Hematopoietic multipotent progenitor cell treated with erythropoietin and hydrocortisone succinate and interleukin-3 and kit ligand, for 6 days (in vitro differentiated cells): ENCODE results near the gene AKT3.

Experiments
- DNase-seq: peaks from one replicate; pipeline ENCODE4 v3.0.0-alpha.2; 2015

The AKT3 gene

DNA sequence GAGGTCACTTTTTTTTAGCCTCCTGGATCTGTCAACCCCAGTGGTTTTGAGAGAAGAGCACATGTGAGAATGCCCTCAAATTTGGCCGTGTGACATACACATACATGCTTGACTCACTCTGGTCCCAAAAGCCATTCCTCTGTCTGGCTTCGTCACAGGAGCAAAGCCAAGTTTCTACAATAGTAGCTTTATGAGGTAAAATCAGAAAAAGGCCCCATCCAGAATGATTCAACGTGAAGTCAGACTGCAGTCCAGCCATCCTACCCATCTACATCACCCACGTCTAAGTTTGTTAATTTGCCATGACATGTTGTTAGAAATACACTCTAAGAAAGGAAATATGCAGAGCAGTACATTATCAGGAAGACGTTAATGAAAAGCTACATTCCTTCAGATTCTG is 349.0 kb downstream of the AKT3 start:
- no peak for DNase-seq

DNA sequence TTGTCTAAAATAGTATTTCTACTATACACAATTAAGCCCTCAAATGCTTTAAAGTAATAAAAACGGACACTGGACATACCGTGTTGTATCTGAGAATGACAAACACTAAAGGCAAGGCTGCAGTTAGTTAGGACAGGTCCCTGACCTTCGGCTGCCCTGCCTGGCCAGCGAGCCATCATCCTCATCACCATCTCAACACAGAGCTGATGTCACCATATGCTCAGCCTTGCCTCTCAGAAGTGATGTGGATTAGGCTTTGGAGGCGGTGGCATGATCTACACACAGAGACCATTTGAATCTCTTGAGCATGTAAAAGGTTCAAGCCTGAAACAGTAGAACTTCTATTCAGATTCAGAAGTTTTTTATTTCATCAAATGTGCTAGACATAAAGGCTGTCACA is 349.5 kb downstream of the AKT3 start:
- DNase-seq = no peak

DNA sequence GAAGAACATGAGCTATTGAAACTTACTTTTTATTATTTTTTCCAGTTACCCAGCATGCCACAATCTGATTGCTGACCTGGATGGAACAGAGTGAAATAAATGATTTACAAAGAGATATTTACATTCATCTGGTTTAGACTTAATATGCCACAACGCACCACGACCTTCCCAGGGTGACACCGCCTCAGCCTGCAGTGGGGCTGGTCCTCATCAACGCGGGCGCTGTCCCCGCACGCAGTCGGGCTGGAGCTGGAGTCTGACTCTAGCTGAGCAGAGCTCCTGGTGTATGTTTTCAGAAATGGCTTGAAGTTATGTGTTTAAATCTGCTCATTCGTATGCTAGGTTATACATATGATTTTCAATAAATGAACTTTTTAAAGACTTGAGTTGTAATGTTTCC is 350.3 kb downstream of the AKT3 start:
- DNase-seq = no peak

DNA sequence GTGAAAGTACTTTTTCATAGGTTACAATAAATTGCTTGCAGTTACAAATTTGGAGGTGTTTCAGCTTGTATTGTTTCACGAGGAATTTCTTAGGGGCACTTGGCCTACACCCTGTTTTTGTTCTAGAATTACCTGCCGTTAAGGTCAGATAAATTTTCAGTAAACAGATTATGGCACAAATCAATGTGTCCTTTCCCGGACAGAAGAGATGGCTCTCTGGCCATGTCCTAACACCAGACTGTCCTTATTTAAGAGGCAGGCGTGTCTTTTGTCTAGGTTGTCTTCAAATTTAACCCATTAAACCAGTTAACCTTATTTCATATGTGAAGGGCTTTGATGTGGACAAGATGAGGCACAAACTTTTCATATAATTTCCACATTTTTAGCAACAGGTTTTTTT is 350.8 kb downstream of the AKT3 start:
- DNase-seq = no peak

DNA sequence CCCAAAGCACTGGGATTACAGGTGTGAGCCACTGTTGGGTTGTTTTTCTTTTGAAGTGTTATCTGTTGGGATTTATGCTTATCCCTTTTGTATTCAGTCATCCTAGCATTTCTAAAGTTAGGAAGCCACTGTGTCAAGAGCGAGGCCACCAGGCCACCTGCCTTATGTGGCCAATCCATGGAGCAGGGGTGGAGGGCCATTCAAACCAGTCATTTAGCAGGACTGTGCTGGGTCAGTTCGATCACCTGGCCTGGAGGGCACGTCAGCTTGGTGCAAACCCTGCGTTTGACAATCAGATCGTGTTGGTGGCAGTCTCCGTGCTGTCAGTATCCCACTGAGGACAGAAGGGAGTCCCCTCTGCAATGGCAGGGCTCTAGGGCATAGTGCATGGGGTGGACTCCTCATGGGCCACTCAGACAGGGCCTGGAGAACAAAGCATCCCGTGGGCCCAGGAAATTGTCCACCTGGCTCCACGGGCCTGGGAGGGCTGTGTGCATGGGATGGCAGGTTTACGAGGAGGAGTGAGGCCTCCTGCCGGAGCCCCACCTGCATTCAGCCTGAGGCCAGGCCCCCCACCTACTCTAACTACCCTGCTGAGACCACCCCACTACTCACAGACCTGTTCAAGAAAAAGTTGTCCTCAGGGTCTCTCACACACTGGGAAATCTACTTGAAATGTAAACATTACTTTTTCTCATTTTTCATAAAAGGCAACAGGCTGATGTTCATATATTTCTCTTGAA is 351.9 kb downstream of the AKT3 start:
- DNase-seq = no peak

DNA sequence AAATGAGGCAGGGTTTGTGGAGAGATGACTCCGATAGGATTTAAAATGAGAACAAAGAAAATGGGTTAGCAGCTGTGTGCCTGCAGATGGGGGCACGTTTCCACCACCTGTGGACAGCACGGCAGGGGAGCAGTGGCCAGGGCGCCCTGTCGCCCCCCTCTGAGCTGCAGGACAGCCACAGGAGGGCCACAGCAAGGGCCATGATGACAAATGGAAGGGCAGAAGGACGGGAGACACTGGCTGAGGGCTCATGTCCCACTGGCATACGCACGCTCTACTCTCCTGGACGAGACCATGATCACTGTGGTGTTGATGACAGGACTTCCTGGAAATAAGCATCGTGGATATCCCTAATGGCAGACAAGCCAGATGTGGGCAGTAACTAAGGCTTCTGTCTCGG is 353.2 kb downstream of the AKT3 start:
- DNase-seq = no peak

DNA sequence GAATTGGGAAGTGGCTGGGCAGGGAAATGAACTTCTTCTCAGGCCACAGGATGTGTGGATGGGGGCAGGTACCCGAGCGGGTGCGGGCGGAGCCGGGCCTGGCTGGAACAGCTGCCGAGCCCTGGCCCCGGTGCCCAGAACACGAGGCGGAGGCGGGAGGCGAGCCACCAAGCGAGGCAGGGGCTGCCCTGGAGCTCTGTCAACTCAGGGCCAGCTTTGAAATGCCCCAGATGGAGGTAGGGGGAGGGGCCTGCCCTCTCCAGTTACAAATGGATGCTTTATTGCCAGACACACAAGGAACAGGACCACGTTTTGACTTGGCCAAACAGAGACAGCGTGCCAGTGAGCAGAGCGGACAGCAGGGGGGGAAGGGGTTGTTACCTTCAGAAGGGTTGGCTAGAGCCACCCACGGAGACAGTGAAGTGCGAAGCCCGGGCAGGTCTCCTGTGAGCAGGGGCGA is 353.8 kb downstream of the AKT3 start:
- DNase-seq = no peak

DNA sequence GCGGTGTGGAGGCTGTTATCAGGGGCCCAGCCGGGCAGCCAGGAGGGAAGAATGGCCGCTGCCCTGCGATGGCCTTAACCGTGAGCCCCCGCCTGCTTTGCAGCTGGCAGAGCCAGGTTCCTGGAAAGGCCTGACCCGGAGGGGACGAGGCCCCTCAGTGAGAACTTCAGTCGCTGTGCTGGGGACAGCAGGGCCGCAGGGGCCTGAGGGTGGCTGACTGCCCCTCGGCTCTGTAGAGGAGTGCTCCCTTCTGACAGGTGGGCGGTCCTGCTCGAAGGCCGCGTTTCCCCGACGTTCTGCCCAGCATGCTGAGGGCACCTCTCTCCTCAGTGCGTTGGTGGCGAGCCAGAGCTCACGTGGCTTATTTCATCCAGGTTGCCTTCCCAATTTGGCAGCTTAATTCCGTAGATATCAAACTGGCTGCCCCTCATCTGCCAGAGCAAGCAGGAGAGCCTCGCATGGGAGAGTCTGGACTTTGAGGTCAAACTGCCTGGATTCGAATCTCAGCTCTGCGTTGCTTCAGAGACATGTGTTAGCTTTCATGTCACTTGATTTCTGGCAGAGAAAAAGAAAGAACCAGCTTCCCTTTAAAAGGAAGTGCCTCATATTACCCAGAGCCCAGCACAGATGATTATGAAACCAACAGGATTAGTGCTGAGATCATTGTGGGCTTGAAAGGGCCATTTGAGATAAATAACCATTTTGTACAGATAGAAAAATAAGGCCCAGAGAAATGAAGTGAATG is 354.4 kb downstream of the AKT3 start:
- DNase-seq = peak; percentile 76

DNA sequence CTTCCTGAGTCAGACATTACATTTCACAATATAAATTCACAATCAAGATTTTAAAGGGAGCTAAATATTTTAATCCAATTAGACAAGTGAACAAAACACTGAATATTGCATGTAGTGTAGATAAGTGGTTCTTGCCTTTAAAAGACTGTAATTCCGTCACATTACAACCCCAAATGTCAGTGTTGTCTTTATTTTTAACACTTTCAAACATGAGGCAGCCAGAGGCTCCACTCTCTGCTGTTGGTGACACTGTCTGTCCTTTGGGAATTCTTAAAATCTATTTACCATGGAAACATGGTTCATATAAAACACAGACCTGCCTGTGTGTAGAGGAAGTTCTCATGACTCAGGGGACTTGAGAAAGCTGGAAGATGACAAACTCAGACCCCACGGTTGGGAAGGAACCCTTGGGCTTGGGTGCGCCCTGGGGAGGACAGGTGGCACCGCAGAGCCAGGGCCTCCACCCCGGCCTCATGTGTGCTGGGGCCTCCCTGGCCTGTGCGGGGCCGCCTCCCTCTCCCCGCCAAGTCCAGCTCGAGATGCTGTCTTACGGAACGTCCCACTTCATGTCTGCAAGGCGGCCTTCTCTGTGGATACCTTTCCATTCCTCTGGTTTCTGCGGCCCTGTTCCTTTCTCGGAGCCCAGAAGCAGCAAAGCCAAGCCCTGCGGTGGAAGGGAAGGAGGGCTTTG is 355.2 kb downstream of the AKT3 start:
- DNase-seq = no peak

DNA sequence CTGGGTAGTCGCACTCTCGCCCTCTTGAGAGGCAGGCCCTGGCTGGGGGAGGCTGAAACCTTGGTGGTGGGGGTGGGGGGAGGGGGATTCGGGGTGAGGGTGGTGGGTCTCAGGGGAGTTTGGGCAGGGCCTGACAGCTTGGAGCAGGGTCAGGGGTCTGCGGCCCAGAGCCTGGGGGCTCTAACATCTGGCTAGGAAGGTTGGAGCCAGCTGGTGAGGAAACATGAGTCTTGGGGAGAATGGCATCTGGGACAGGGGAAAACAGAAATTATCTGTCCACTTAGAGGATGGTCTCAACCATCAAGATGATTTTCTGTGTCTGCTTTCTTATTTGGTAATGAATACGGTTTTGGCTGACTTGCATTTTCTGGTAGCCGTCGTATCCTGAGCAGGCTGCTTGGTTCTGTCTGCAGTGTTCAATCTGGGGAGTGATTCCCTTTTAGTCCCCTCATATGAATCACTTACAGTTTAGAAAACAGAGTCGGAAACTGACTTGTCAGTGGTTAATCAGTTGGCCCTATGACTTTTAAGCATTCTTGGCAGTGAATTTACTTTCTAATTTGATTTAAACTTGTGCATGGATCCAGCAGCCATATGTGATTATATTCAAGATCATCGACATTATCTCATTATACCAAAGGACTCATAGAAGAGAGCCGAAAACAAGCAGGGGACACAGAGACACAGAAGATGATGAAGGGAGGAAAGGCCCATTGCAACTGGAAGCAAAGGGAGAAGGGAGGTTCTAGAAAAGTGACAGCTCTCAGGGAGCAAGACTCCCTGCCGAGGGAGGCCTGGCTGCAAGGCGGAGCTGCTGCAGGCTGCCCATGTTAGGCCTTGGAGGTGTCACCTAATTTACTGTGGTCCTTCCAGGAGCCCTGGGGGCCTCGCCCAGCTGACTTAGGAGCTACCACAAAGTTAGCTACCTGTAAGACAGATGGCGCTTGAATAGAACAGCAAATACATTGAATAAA is 356.6 kb downstream of the AKT3 start:
- no peak for DNase-seq

DNA sequence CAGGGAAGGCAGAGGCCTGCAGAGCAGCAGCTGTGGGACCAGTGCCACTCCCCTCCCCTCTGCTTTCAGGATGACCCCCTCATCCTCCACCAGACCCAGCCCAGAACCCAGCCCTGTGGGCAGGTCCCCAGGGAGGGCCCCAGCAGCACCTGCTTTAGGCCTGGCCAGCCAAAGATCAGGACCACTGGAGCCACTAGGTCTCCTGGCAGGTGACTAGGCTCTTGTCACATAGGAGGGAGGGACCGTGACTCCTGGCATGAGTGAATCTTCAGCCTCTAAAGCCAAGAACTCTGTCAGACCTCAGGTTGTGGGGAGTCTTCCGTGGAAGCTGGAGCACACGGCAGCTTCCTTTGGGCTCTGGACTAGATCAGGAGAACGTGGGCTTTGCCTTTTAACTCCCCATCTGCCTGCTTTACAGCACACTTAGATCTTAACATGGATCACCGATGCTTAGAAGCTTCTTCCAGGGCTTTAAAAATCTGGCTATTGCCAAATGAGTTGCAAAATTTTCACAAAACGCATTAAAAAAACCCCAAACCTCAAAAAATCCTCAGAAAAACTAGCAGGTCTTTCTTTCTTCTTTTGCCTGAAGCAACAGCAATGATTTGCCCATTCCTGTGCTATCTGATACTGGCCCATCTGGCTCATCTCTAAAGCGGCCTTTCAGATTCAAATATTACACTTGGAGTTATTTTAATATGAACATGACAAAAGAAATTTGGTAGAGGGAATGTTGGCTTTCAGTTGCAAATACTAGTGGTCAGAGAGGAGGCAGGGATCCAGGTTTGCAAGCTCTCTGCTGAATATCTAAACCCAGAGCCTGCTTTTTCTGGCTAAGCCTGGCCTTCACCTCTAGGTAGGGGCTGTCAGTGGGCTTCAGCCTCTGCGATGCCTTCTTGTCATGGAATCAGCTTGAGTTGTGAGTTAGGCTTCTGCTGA is 359.0 kb downstream of the AKT3 start:
- no peak for DNase-seq

DNA sequence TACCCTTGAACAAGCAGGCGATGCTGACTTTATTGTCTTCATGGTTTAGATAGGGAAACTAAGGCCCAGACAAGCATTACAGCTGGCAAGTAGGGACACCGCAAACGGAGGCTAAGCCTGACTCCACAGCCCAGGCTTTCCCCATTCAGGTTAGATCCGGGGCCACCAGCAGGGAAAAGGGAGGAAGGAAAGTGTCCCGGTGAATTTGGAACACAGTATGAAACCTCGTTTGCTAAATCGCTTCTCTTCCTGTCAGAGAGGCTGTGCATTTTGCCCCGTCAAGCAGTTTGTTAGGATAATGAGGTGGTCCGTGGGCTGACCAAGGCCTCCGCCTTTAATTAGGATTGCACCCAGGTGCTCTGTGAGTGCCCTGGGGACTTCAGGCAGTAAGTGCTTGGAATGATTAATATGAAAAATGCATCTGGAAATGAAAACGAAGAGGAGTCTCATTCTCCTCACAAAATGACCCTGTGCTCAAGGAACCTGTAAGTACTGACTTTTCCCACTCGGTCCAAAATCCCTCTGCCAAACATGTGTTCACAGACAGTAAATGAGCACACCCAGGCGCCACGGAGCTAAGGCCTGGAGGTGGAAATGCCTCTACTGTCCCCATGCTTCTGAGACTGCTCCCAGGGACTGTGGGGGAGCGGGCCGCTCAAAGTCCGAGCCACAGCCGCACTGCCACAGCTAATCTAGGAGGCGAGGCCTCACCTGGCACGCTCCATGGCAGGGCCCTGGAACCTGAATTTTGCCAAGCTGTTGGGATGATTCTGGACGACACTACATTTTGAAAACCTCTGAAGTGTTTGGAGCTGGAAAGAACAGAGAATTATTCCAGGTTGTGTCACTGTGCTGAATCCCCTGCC is 360.1 kb downstream of the AKT3 start:
- no peak for DNase-seq

DNA sequence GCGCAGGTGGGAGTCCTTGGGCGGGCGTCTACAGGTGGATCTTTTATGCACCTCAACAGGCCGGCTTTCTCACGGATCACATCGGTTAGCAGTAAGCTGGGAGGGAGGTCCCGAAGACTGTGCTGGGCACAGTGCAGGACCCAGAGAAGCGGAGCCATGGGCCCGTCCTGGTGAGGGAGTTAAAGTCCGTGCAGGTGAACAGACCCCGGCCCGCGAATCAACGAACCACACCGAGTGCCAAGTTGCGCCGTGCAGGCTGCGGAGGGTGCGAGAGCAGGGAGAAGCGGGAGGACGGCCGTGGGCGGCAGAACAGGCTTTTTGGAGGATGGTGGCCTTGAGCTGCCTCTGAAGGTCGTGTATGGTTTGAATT is 360.9 kb downstream of the AKT3 start:
- no peak for DNase-seq

DNA sequence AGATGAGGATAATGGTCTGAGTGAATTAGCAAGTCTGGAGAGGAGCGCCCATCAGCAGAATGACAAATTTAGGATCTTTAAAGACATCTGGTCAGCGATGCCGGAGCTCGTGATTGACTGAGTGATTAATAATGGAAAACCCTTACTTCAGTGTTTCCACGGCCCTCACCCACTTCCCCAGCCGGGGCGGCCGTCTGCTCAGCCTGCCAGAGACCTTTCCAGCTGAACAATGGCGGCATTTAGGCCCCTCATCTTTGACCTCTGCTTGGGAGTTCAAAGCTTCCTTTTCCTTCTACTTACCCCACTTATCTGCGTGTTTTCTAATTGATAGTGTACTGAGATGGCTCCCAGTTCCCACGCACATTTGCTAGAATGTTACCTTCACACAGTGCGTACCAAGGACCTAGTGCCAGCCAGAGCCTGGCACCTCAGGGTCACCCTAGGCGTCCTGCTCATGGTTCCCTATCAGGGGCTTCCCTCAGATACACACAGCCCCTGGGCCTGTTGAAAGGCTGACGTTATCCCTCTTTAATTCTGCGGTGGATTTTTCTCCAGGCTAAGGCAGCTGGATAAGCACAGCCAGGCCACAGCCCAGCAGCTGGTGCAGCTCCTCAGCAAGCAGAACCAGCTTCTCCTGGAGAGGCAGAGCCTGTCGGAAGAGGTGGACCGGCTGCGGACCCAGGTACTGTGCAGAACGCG is 361.4 kb downstream of the AKT3 start:
- no peak for DNase-seq

DNA sequence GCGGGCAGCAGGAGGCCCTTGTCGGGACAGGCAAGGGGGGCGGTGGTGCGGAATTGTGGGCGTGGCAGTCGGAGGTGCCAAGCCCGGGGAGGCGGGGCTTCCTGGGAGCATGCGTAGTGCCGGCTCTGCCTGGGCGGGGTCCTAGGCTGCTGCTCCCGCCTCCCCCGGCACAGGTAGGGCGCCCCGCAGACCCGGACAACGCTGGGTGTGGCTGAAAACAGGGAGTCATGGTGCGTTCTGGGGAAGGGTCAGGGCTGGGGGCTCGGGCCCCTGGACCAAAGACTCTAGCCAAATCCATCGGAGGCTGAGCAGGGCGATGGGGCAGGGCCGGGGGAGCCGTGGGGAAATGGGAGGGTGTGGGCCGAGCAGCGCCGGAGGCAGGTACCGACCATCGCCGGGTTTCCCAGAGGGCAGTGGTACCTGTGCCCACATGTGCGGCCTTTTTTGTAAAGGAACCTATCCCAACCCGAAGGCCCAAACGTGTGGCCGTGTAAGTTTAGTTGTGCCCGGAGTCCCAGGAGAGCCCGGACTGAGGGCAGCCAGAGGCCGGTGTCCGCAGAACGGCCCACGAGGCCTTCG is 362.3 kb downstream of the AKT3 start:
- DNase-seq = no peak

DNA sequence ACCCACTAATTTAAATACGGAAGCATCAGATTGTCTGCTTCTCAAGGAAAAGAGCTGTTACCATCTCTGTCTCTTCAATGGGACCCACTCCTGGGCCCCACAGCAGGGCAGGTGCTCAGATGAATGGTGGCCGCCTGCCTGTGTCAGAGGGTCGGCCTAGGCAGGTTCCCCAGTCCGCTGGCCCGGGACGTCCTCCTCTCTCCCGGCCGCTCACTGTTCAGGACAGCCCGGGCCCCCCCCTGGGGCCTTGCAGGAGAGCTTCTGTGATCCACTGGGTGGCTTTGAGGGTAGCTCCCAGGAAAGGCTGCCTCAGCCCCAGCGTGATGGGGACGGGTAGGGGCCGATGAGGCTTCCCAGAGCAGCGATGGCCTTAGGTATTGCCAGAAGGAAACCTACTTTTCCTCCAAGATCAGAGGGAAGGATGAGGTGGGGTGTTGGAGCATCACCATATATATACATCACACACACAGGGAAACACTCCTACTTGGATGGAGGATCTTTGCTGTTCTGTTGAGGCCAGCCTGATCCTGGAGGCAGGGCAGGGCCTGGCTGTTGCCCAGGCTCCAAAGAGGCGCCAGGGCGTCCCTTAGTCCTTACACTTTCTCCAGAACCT is 362.9 kb downstream of the AKT3 start:
- no peak for DNase-seq

DNA sequence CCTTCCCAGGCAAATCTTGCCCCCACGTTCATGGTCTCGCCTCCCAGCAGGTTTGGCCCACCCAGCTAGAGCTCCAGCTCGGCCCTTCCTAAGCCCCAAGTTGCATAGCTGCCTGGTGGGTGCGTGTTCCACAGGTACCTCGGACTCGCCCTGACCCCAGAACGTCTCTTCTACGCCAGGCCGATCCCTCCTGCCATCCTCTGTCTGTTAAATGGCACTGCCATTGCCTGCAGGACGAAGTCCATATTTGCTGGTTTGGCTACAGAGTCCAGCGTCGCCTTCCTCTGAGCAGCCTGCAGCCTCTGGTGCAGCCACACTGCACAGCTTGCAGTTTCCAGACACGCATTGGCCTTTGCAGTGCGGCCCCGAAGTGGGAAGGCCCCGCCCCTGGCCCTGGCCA is 366.1 kb downstream of the AKT3 start:
- no peak for DNase-seq

DNA sequence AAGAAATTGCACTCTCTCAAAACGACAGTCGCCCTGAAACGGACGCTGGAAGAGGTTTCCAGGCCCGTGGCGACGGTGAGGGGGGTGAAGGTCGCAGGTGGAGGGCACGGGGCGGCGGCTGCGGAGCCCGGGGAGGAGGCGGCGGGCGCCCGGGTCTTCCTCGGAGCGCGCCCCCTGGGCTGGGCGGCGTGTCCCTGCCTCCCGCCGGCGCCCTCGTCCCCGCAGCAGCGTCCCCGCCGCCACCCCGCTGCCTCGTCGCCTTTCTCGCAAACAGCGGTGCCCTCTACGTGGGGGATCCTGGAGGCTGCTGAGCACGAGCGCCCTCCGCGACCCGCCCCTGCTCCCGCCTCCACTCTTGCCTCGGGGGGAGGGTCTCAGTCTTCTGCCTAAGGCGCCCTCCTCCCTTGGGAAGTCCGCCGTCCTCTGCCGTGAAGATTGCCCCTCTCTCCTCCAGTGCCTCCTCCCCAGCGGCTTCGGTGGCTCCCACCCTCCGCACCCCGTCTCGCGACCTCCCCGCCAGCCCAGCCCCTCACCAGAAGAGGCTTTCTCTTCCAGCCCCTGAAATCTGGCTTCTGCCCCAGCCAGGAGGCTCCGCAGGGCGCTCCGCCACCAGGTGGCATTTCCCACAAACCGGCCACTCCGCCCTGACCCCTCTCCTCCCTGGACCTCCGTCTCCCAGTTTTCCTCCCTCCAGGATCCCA is 366.8 kb downstream of the AKT3 start:
- DNase-seq = peak; percentile 39
